CD4-positive, alpha-beta memory T cell (primary cell): ENCODE measurements around the gene DIAPH2. TPM values are rescaled to one million over a fixed set of nuclear protein-coding genes. Genes with fewer than 3 reads are reported as not detected.
A peak's percentile ranks its signal among the peaks of the same experiment; 100 is the strongest.

Experiments used
- CTCF ChIA-PET: fragments of 350-600 bp; sonication (Branson Sonifier 250); formaldehyde crosslinking; loops from one replicate; lab custom pipeline; 2021; ENCODE audit warnings: inconsistent platforms; ENCODE audit not compliant: partially characterized antibody; lab: Charles Lee
- POLR2A ChIA-PET: fragments of 350-600 bp; sonication (Branson Sonifier 250); formaldehyde crosslinking; loops from one replicate; lab custom pipeline; 2021; ENCODE audit not compliant: partially characterized antibody; lab: Charles Lee
- DNase-seq, 5 donors: peaks; one replicate each; pipeline versions ENCODE4 v3.0.0 to v3.0.0-alpha.2; 2020 to 2022; ENCODE audit warnings: mixed read lengths in 1 of 5
- H3K27ac ChIP-seq: one replicate; pipeline ENCODE4 v1.7.0; 2013; ENCODE audit warnings: low read depth, low read length
- H3K27me3 ChIP-seq: 2 replicates; pipeline ENCODE4 v1.7.0; 2013; ENCODE audit warnings: mild to moderate bottlenecking, low read length, moderate library complexity; ENCODE audit not compliant: insufficient read depth
- H3K36me3 ChIP-seq: 2 replicates; pipeline ENCODE4 v1.7.0; 2013; ENCODE audit warnings: mild to moderate bottlenecking, low read length, moderate library complexity; ENCODE audit not compliant: insufficient read depth
- H3K4me1 ChIP-seq: 2 replicates; pipeline ENCODE4 v1.7.0; 2013; ENCODE audit warnings: mild to moderate bottlenecking, low read length, moderate library complexity; ENCODE audit not compliant: insufficient read depth
- H3K4me3 ChIP-seq, 2 donors: one replicate each; pipeline ENCODE4 v1.7.0; 2013; ENCODE audit warnings: low read length in 2 of 2, mild to moderate bottlenecking in 1 of 2
- H3K9me3 ChIP-seq, 2 donors: one replicate each; pipeline ENCODE4 v1.7.0; 2013; ENCODE audit warnings: low read length in 2 of 2, control low read depth in 1 of 2; ENCODE audit not compliant: control insufficient read depth in 1 of 2
- H3K27ac Mint-ChIP-seq, 7 donors: one replicate each; pipeline ENCODE4 v1.8.0; 2020 to 2021; ENCODE audit warnings: mixed read lengths in 7 of 7, mild to moderate bottlenecking in 6 of 7, inconsistent platforms in 3 of 7, moderate library complexity in 3 of 7
- H3K27me3 Mint-ChIP-seq, 2 donors: one replicate each; pipeline ENCODE4 v1.8.0; 2020 to 2021; ENCODE audit warnings: mixed read lengths in 2 of 2
- H3K36me3 Mint-ChIP-seq, 2 donors: one replicate each; pipeline ENCODE4 v1.8.0; 2020 to 2021; ENCODE audit warnings: mixed read lengths in 2 of 2, inconsistent platforms in 1 of 2, mild to moderate bottlenecking in 1 of 2
- H3K4me1 Mint-ChIP-seq, 4 donors: one replicate each; pipeline ENCODE4 v1.8.0; 2020 to 2021; ENCODE audit warnings: mixed read lengths in 4 of 4, mild to moderate bottlenecking in 1 of 4
- H3K4me3 Mint-ChIP-seq, 8 donors: one replicate each; pipeline ENCODE4 v1.8.0; 2020 to 2021; ENCODE audit warnings: mixed read lengths in 8 of 8, mild to moderate bottlenecking in 7 of 8, moderate library complexity in 6 of 8, inconsistent platforms in 3 of 8
- H3K9me3 Mint-ChIP-seq, 8 donors: one replicate each; pipeline ENCODE4 v1.8.0; 2020 to 2021; ENCODE audit warnings: mixed read lengths in 8 of 8, mild to moderate bottlenecking in 5 of 8, inconsistent platforms in 3 of 8, moderate library complexity in 1 of 8
- intact Hi-C: fragments of 100-400 bp; cut with micrococcal nuclease; formaldehyde crosslinking; loops from one replicate; pipeline ENCODE4 v1.15.1; 2023
- polyA plus RNA-seq, 2 donors: library from polyadenylated mRNA; unstranded; fragments of 300-500 nt; fragmentation: Illumina TruSeq; gene quantifications; one replicate each; pipeline ENCODE4 v1.2.3, GENCODE V29; 2021
- total RNA-seq, 2 experiments: library from RNA; stranded (reverse); gene quantifications; one replicate each; pipeline ENCODE4 v1.2.3, GENCODE V29; 2021

The DIAPH2 gene
- total and polyA plus RNA-seq, 4 experiments from 2014 or later: 9.6 to 13.8 (median 11.6) TPM

DNA sequence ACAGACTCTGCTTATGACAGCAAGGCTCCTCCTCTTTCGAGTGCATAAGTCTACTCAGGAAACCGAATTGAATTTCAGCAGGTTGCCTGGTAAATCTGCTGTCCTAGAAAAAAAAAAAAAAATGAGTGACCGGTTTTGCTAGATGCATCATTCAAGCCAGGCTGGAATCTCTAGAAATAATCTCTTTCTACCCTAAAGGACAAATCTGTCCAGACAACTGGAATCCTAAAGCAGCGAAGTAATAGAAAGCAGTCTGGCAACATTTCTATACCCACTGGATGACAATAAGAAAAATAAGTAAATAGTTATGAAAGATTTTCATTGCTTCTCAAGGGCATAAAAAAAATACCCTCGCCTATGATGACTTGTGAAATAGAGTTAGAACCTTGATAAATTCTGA lies 902.5 kb downstream of the DIAPH2 start:
- H3K36me3 Mint-ChIP-seq: peaks cover 0 to 3% of the 10 kb centered on the region in 2 donors
- Histone ChIP-seq H3K9me3 (no peaks in the 10 kb centered on the region), H3K27ac (no peak overlapping the region), H3K36me3 (no peaks in the 10 kb centered on the region), H3K27me3 (no peaks in the 10 kb centered on the region), H3K4me3 (no peak overlapping the region), H3K4me1 (no peaks in the 10 kb centered on the region)
- POLR2A ChIA-PET: no interaction called here
- DNase-seq: no peak
- intact Hi-C loops: no loop called here
- no peak overlapping the region for H3K27ac Mint-ChIP-seq
- H3K4me3 Mint-ChIP-seq: no peak overlapping the region
- no peaks in the 10 kb centered on the region for H3K9me3 Mint-ChIP-seq
- CTCF ChIA-PET: no interaction called here
- no peaks in the 10 kb centered on the region for H3K4me1 Mint-ChIP-seq
- H3K27me3 Mint-ChIP-seq: no peaks in the 10 kb centered on the region

DNA sequence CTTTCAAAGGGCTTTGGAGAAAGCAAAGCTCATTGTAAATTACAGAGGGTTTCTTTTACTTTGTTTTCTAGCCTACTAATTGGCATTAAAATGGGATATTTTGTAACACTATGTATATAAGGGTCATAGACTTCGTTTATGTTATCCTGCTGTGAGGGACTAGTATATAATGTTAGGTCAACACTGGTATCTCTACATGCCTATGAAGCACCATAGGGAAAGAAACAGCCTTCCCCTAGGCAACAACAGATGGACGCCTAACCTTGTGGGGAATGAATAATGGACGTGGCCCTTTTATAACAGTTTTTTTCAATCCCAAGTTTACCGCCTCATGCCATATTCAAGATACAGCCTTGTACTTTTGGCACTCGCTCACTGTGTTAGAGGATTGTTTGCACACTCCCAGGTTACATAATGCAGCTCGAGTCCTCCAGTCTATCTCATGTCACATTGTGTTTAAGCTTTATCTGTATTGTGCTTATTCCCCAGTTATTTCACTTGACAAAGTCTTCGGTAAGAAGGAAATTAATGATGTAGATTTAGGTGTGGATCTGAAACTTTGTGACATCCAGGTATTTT lies 910.1 kb downstream of the DIAPH2 start:
- Mint-ChIP-seq H3K4me3 (no peak overlapping the region), H3K27ac (no peak overlapping the region), H3K4me1 (peaks cover 4 to 7% (median 6%) of the 10 kb centered on the region in 4 donors), H3K9me3 (no peaks in the 10 kb centered on the region), H3K36me3 (no peaks in the 10 kb centered on the region), H3K27me3 (no peaks in the 10 kb centered on the region)
- intact Hi-C loops: no loop called here
- DNase-seq: no peak
- ChIA-PET CTCF (no interaction called here), POLR2A (no interaction called here)
- Histone ChIP-seq H3K4me1 (peaks cover 11% of the 10 kb centered on the region), H3K4me3 (no peak overlapping the region), H3K27me3 (no peaks in the 10 kb centered on the region), H3K27ac (no peak overlapping the region), H3K9me3 (no peaks in the 10 kb centered on the region), H3K36me3 (no peaks in the 10 kb centered on the region)

DNA sequence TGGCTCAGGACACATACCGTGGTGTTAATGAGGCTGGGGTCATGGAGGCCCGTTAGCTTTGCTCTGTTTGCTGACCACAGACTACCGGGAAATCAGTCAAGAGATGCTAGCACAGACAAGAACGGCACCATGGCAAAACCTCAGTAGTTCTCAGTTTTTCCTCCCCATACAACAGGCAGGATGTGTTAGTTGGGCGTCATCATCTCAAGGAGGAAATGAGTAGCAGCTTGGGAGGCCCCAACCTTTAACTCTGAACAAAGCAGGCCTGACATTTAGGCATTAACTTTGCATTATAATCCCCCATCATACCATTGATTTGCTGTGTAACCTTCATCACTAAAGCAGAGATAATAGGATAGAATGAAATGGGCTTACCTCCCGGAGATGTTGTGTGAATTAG lies 913.3 kb downstream of the DIAPH2 start:
- peaks cover 11% of the 10 kb centered on the region for H3K4me1 ChIP-seq
- no peaks in the 10 kb centered on the region for H3K9me3 ChIP-seq
- no peaks in the 10 kb centered on the region for H3K36me3 ChIP-seq
- intact Hi-C loops: no loop called here
- no peaks in the 10 kb centered on the region for H3K27me3 Mint-ChIP-seq
- peak overlapping the region in 4 of 8 donors; percentile 39 to 54 (median 44) for H3K4me3 Mint-ChIP-seq
- no peak overlapping the region for H3K27ac ChIP-seq
- H3K4me3 ChIP-seq: no peak overlapping the region
- H3K4me1 Mint-ChIP-seq: peaks cover 4 to 7% (median 6%) of the 10 kb centered on the region in 4 donors
- H3K27ac Mint-ChIP-seq: peak overlapping the region in 4 of 7 donors; percentile 54 to 84 (median 72)
- H3K27me3 ChIP-seq: no peaks in the 10 kb centered on the region
- H3K9me3 Mint-ChIP-seq: no peaks in the 10 kb centered on the region
- ChIA-PET POLR2A (no interaction called here), CTCF (no interaction called here)
- DNase-seq: peak in 2 of 5 donors; percentile 2 to 11
- H3K36me3 Mint-ChIP-seq: no peaks in the 10 kb centered on the region

DNA sequence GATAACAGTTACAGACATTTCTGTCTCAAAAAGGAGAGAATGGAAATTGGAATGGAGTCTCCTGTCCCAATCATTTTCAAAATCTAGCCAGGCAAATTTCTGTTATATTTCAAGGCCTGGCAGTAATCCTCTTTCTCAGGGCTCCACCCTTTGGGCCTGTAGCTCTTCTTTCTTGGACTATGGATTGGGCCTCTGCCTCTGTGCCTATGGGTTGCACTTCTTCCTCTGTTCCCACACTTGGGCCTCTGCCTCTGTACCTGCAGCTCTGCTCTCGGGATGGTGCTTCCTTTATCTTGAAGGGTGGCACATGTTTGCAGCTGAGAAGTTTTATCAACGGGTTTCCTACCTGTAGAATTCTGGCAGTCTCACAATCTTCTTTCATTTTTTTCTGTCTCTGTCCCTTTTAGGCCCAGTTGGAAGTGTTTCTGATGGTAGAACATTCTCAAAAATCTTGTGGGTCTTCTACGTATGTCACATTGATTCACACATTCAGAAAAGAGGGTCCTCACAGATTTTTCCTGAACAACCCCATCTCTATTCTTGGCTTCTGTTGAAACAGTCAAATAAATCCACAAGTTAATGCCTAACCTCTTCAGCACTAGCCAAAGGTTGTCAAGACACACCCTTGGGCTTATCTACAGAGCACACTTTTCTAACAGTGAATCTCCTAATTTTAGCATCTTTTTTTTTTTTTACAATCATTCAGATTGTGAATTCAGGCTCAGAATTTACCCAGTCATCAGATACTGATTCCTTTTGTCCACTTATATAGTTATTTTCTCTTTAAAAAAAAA lies 918.0 kb downstream of the DIAPH2 start:
- ChIA-PET CTCF (no interaction called here), POLR2A (no interaction called here)
- intact Hi-C loops: no loop called here
- H3K27ac ChIP-seq: no peak overlapping the region
- H3K36me3 Mint-ChIP-seq: no peaks in the 10 kb centered on the region
- H3K4me3 Mint-ChIP-seq: no peak overlapping the region
- H3K4me3 ChIP-seq: no peak overlapping the region
- DNase-seq: no peak
- H3K27ac Mint-ChIP-seq: peak overlapping the region in 1 of 7 donors; percentile 26
- H3K9me3 Mint-ChIP-seq: no peaks in the 10 kb centered on the region
- peaks cover 7% of the 10 kb centered on the region for H3K4me1 ChIP-seq
- H3K36me3 ChIP-seq: no peaks in the 10 kb centered on the region
- H3K9me3 ChIP-seq: no peaks in the 10 kb centered on the region
- H3K27me3 ChIP-seq: no peaks in the 10 kb centered on the region
- H3K27me3 Mint-ChIP-seq: no peaks in the 10 kb centered on the region
- peaks cover 4 to 7% (median 6%) of the 10 kb centered on the region in 4 donors for H3K4me1 Mint-ChIP-seq

DNA sequence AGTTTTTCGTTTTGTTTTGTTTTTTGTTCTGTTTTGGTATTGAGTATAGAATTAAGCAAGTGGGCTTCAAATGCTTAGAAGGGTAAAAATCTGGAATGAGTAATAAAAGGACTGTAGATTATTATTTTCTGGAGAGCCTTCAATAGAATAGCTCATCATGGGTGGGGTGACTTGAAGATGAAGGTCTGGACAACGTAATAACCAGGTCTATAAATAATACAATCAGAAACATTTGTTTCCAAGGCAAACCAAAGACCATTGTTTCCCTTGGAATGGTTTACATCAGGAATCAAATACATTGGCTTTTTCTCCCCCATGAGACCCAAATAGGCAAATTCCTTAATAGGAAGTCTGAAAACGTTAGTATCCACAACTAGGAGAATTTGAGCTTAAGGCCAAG lies 920.6 kb downstream of the DIAPH2 start:
- H3K27ac ChIP-seq: no peak overlapping the region
- Mint-ChIP-seq H3K9me3 (no peaks in the 10 kb centered on the region), H3K27me3 (no peaks in the 10 kb centered on the region), H3K4me1 (no peaks in the 10 kb centered on the region), H3K27ac (no peak overlapping the region), H3K36me3 (no peaks in the 10 kb centered on the region), H3K4me3 (no peak overlapping the region)
- ChIA-PET CTCF (no interaction called here), POLR2A (no interaction called here)
- H3K4me3 ChIP-seq: no peak overlapping the region
- H3K9me3 ChIP-seq: no peaks in the 10 kb centered on the region
- no peaks in the 10 kb centered on the region for H3K27me3 ChIP-seq
- intact Hi-C loops: no loop called here
- DNase-seq: no peak
- H3K36me3 ChIP-seq: no peaks in the 10 kb centered on the region
- H3K4me1 ChIP-seq: no peaks in the 10 kb centered on the region

DNA sequence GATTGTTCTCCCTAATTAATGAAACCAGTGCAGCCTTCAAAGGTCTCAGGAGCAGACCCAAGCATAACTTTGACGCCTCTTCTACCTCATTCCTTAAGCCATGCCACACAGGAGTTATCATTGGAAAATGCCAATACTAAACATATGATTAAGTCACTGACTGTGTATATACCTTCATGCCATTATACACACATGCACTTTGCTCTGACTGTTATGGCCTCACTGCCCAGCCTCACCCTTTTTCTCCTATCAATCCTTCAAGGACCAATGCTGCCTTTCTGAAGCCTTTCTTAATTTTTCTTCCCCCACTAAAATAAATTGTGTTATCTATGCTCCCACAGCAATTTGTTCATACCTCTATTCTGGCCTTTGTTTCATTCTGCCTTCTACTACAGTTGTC lies 924.7 kb downstream of the DIAPH2 start:
- H3K4me3 Mint-ChIP-seq: no peak overlapping the region
- Histone ChIP-seq H3K27ac (no peak overlapping the region), H3K36me3 (no peaks in the 10 kb centered on the region), H3K27me3 (no peaks in the 10 kb centered on the region), H3K9me3 (no peaks in the 10 kb centered on the region), H3K4me1 (no peaks in the 10 kb centered on the region), H3K4me3 (no peak overlapping the region)
- intact Hi-C loops: no loop called here
- H3K9me3 Mint-ChIP-seq: no peaks in the 10 kb centered on the region
- no peaks in the 10 kb centered on the region for H3K4me1 Mint-ChIP-seq
- H3K27ac Mint-ChIP-seq: no peak overlapping the region
- POLR2A ChIA-PET: no interaction called here
- H3K36me3 Mint-ChIP-seq: no peaks in the 10 kb centered on the region
- no peaks in the 10 kb centered on the region for H3K27me3 Mint-ChIP-seq
- DNase-seq: no peak
- CTCF ChIA-PET: no interaction called here

DNA sequence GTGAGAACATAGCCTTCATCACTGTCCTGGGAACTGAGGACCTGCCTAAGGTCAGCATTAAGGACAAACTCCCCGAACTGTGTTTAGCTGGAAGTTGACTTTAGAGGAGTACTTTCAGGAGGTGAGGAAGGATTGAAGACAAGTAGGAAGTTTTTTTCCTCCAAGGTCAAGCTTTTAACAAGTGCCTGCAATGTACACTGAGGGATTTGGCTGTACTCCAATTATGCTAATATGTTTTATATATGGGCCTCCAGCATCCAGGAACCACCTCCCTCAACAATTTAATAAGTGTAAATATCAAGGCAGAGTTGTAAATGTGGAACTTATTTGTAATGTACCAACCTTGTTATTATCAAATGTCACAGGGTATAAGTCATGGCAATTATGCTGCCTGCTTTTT lies 925.3 kb downstream of the DIAPH2 start:
- POLR2A ChIA-PET: no interaction called here
- DNase-seq: no peak
- Histone ChIP-seq H3K4me1 (no peaks in the 10 kb centered on the region), H3K4me3 (no peak overlapping the region), H3K9me3 (no peaks in the 10 kb centered on the region), H3K36me3 (no peaks in the 10 kb centered on the region), H3K27me3 (no peaks in the 10 kb centered on the region), H3K27ac (no peak overlapping the region)
- no peaks in the 10 kb centered on the region for H3K4me1 Mint-ChIP-seq
- H3K4me3 Mint-ChIP-seq: no peak overlapping the region
- H3K36me3 Mint-ChIP-seq: no peaks in the 10 kb centered on the region
- intact Hi-C loops: no loop called here
- no peaks in the 10 kb centered on the region for H3K9me3 Mint-ChIP-seq
- H3K27ac Mint-ChIP-seq: no peak overlapping the region
- H3K27me3 Mint-ChIP-seq: no peaks in the 10 kb centered on the region
- CTCF ChIA-PET: no interaction called here
